ENCODE data around the gene PKDCC. TPM values are rescaled to one million over a fixed set of nuclear protein-coding genes. Genes with fewer than 3 reads are reported as not detected.

PKDCC gene, protein sequence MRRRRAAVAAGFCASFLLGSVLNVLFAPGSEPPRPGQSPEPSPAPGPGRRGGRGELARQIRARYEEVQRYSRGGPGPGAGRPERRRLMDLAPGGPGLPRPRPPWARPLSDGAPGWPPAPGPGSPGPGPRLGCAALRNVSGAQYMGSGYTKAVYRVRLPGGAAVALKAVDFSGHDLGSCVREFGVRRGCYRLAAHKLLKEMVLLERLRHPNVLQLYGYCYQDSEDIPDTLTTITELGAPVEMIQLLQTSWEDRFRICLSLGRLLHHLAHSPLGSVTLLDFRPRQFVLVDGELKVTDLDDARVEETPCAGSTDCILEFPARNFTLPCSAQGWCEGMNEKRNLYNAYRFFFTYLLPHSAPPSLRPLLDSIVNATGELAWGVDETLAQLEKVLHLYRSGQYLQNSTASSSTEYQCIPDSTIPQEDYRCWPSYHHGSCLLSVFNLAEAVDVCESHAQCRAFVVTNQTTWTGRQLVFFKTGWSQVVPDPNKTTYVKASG
- 30.0 TPM for total RNA-seq

DNA sequence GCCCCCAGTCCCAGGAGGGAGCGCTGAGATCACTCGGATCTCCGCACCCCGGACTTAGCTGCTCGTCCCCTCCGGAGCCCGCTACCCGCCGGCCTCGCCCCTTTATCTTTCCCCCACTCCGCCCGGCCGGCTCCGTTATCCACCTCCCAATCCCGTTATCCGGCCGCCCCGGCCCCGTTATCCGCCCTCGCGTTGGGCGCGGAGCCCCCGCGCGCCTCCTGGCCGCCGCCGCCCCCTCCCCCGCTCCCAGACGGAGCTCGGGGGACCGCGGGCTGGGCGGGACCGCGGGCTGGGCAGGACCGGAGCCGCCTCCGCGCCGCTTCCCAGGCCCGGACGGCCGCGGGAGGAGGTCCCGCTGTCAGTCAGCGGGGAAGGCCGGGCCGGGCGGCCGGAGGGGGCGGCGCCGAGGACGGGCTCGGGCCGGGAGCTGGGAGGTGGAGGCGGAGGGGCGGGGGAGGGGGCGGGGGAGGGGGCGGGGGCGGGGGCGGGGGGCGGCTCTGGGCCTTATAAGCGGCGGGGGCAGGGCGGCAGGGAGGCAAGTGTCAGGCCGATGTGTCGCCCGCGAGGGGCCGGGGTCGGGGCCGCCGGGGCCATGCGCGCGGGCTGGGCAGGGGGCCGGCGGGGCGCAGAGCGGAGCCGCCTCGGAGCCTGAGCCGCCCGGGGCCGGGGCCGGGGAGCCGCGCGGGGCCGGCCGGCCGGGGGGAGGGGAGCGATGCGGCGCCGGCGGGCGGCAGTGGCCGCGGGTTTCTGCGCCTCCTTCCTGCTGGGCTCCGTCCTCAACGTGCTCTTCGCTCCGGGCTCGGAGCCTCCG lies at the start of gene PKDCC:
PKDCC (plus strand) TSS at position 534 of the 811 bp plus-strand sequence; CDS start at position 713, 179 bp downstream.

Other genes starting within 250 kb of the PKDCC start
- 59.5 TPM for gene EML4, start 121.3 kb downstream of the PKDCC start, total RNA-seq